Endothelial cell of umbilical vein (primary cell): Measurements from ENCODE around the gene SIRPD. TPM values are rescaled to one million over a fixed set of nuclear protein-coding genes. Genes with fewer than 3 reads are reported as not detected.
"Not testable (repeated sequence)": the region's sequence is repeated elsewhere in the genome, so short reads cannot be mapped to it uniquely, and the experiment has no call there.

Source experiments
- BruUV-seq: library from RNA; stranded (reverse); fragments of 400-500 nt; replicated peaks from 2 replicates; lab custom pipeline; 2021; lab: Mats Ljungman, UMichigan
- CTCF ChIA-PET: fragments of 300-600, 350-600 bp; sonication (Branson Sonifier 250); formaldehyde crosslinking; loops from one replicate; lab custom pipeline; 2021; ENCODE audit warnings: antibody characterized with exemption, inconsistent platforms; lab: Charles Lee
- POLR2A ChIA-PET: fragments of 300-600, 350-600 bp; sonication (Branson Sonifier 250); formaldehyde crosslinking; loops from one replicate; lab custom pipeline; 2021; ENCODE audit warnings: antibody characterized with exemption, inconsistent platforms; lab: Charles Lee
- DNase-seq: peaks from one replicate; pipeline ENCODE4 v3.0.0-alpha.2; 2011; ENCODE audit warnings: low read depth, low spot score
- FAIRE-seq: peaks from 2 replicates; lab custom pipeline; 2011; peaks lifted over from hg19 to GRCh38; lab: Jason Lieb, UNC
- H2AFZ ChIP-seq: 2 replicates; pipeline ENCODE4 v1.6.0; 2012; ENCODE audit warnings: low read depth, low read length, control low read depth, inconsistent platforms
- H3K27ac ChIP-seq: 2 replicates; pipeline ENCODE4 v1.5.1; 2011; ENCODE audit warnings: low read depth, mild to moderate bottlenecking, control low read depth, low read length, moderate library complexity; ENCODE audit not compliant: insufficient read depth
- H3K27me3 ChIP-seq, 2 experiments: 2 replicates each; pipeline versions ENCODE4 v1.6.0 to v1.6.1; 2011; ENCODE audit warnings: low read length in 2 of 2, mixed read lengths in 1 of 2; ENCODE audit not compliant: control insufficient read depth in 2 of 2, insufficient read depth in 2 of 2
- H3K36me3 ChIP-seq, 2 experiments: 2 replicates in 1 of 2; 3 replicates in 1 of 2; pipeline ENCODE4 v1.5.1; 2011; ENCODE audit warnings: low read length in 2 of 2, mild to moderate bottlenecking in 1 of 2, moderate library complexity in 1 of 2; ENCODE audit not compliant: control insufficient read depth in 2 of 2, insufficient read depth in 2 of 2; ENCODE audit errors: extremely low read depth in 1 of 2
- H3K4me1 ChIP-seq: 3 replicates; pipeline ENCODE4 v1.5.1; 2011; ENCODE audit warnings: mild to moderate bottlenecking, low read length; ENCODE audit not compliant: control insufficient read depth, insufficient read depth; ENCODE audit errors: extremely low read depth
- H3K4me2 ChIP-seq: 2 replicates; pipeline ENCODE4 v1.6.1; 2011; ENCODE audit warnings: low read length, control low read depth, mixed read lengths; ENCODE audit not compliant: insufficient read depth
- H3K4me3 ChIP-seq, 3 experiments: fragments of 200-600 bp in 1 of 3; sonication (generic), shearing (Covaris generic) in 1 of 3; replicated peaks in 1 of 3; 2 replicates each; pipeline ENCODE4 v1.5.1; 2011 to 2016; ENCODE audit warnings: control low read depth in 3 of 3, low read length in 3 of 3, mild to moderate bottlenecking in 2 of 3, inconsistent platforms in 1 of 3, low read depth in 1 of 3, moderate library complexity in 1 of 3; ENCODE audit not compliant: insufficient read depth in 1 of 3
- H3K79me2 ChIP-seq: 2 replicates; pipeline ENCODE4 v1.6.0; 2012; ENCODE audit warnings: low read length, inconsistent platforms; ENCODE audit not compliant: control insufficient read depth, insufficient read depth
- H3K9ac ChIP-seq: replicated peaks from 2 replicates; pipeline ENCODE3; 2011; ENCODE audit warnings: low read length, control low read depth; ENCODE audit not compliant: insufficient read depth; ENCODE audit errors: extremely low read depth
- H3K9me1 ChIP-seq: replicated peaks from 3 replicates; pipeline ENCODE4 v1.6.0; 2011; ENCODE audit warnings: mild to moderate bottlenecking, low read length; ENCODE audit not compliant: control insufficient read depth, insufficient read depth; ENCODE audit errors: extremely low read depth
- H3K9me3 ChIP-seq: replicated peaks from 2 replicates; pipeline ENCODE4 v1.5.1; 2012; ENCODE audit warnings: low read length, inconsistent platforms; ENCODE audit not compliant: control insufficient read depth, insufficient read depth
- H4K20me1 ChIP-seq: replicated peaks from 2 replicates; pipeline ENCODE3; 2011; ENCODE audit warnings: mild to moderate bottlenecking, low read length; ENCODE audit not compliant: control insufficient read depth, insufficient read depth; ENCODE audit errors: extremely low read depth
- EZH2 ChIP-seq: IDR thresholded peaks from 2 replicates; pipeline ENCODE4 v1.6.1; 2012; ENCODE audit warnings: borderline replicate concordance, low read depth, mild to moderate bottlenecking, moderate library complexity, low read length, inconsistent platforms; ENCODE audit not compliant: severe bottlenecking
- FOS ChIP-seq: IDR thresholded peaks from 2 replicates; pipeline ENCODE4 v1.6.1; 2011; ENCODE audit warnings: mild to moderate bottlenecking, low read length, moderate library complexity, borderline replicate concordance; ENCODE audit not compliant: insufficient read depth
- GATA2 ChIP-seq: IDR thresholded peaks from 2 replicates; pipeline ENCODE4 v1.7.0; 2011; ENCODE audit warnings: low read depth, mild to moderate bottlenecking, moderate library complexity, mixed read lengths, low read length; ENCODE audit not compliant: insufficient read length, insufficient read depth
- JUN ChIP-seq: IDR thresholded peaks from 2 replicates; pipeline ENCODE4 v1.6.1; 2011; ENCODE audit warnings: borderline replicate concordance, low read depth; ENCODE audit not compliant: insufficient read length, insufficient read depth
- MYC ChIP-seq: IDR thresholded peaks from one replicate; pipeline ENCODE4 v1.6.1; 2011; ENCODE audit warnings: mild to moderate bottlenecking, low read depth, low read length
- POLR2AphosphoS5 ChIP-seq: IDR thresholded peaks from 2 replicates; pipeline ENCODE4 v1.6.1; 2012; ENCODE audit warnings: low read depth, mild to moderate bottlenecking, control low read depth, low read length, moderate library complexity; ENCODE audit not compliant: insufficient read depth
- dilution Hi-C: fragments of 300-500 bp; cut with MboI; formaldehyde crosslinking; loops from one replicate; pipeline ENCODE4 v1.15.0; 2019; ENCODE audit warnings: low sequenced_read_pairs; ENCODE audit not compliant: extremely low pct_ligation_motif_present
- intact Hi-C: fragments of 100-400 bp; cut with micrococcal nuclease; formaldehyde crosslinking; loops from one replicate; pipeline ENCODE4 v1.10.0; 2022
- polyA plus RNA-seq, 4 experiments: library from polyadenylated mRNA; depleted of rRNA in 3 of 4; stranded (reverse) in 3 of 4; unstranded in 1 of 4; fragments of >200 nt; gene quantifications; 2 replicates each; pipeline versions ENCODE4 v1.2.1 to v1.2.3, GENCODE V29; 2011 to 2012; ENCODE audit warnings: missing spikeins in 1 of 4
- total RNA-seq: library from RNA; stranded (reverse); gene quantifications from 2 replicates; pipeline ENCODE4 v1.2.3, GENCODE V29; 2021
- TF ChIP-seq, protein P1 (sequence below): IDR thresholded peaks from 2 replicates; pipeline ENCODE4 v1.6.1; 2011; ENCODE audit not compliant: insufficient read depth, insufficient read length
- TF ChIP-seq, protein P2 (sequence below), 2 donors: IDR thresholded peaks; 1 replicate in 1 of 2; 2 replicates in 1 of 2; pipeline ENCODE4 v1.5.1; 2011; ENCODE audit warnings: low read length in 2 of 2, mild to moderate bottlenecking in 2 of 2, moderate library complexity in 2 of 2, control low read depth in 1 of 2, inconsistent platforms in 1 of 2, low read depth in 1 of 2; ENCODE audit not compliant: insufficient read depth in 1 of 2; ENCODE audit errors: extremely low read depth in 1 of 2

The SIRPD gene
- total and polyA plus RNA-seq, 2 donors (not counting 3 experiments of a cell fraction or from before 2014, with no cell fraction given): not detected

DNA sequence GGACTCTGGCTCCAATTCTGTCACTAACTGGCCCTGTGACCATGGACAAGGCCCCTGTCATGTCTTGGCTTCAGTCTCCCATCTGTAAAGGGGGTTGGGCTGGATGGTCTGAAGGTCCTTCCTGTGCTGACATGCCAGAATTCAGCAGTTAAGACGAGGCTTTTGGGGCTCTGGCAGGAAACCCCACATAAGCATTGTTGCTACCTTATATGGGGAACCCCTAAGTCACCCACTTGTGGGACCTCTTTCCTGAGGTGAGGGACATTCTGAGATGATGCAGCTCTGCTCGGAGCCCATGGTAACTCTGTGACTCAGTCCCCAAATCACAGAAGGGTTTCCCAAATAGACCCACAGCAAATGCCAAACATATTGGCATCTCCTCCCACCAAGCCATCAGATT, 19.8 kb upstream of the SIRPD start:
- H3K9ac ChIP-seq, H3K4me3 ChIP-seq, H3K4me1 ChIP-seq, BruUV-seq, POLR2A ChIA-PET, H3K36me3 ChIP-seq, CTCF ChIA-PET, H3K79me2 ChIP-seq, FAIRE-seq, DNase-seq, H3K4me2 ChIP-seq, dilution Hi-C loops, H3K9me3 ChIP-seq, H3K27ac ChIP-seq, intact Hi-C loops, H4K20me1 ChIP-seq, H3K9me1 ChIP-seq, H3K27me3 ChIP-seq, H2AFZ ChIP-seq: not testable (repeated sequence)

DNA sequence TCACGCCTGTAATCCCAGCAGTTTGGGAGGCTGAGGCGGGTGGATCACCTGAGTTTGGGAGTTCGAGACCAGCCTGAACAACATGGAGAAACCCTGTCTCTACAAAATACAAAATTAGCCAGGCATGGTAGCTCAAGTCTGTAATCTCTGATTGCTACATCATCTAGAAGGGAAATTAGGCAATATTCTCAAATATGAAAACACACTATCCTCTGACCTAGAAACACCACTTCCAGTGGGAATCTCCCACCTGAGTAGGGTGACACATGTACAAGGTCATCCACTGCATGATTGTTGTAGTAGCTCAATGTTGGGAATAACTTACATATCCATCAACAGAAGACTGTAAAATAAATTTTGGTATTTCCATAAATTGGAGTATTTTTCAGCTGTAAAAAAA, 19.1 kb upstream of the SIRPD start:
- no peak for TF ChIP-seq POLR2AphosphoS5
- TF ChIP-seq JUN: no peak
- TF ChIP-seq, protein P1, sequence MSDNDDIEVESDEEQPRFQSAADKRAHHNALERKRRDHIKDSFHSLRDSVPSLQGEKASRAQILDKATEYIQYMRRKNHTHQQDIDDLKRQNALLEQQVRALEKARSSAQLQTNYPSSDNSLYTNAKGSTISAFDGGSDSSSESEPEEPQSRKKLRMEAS: no peak
- TF ChIP-seq EZH2: no peak
- TF ChIP-seq GATA2: no peak
- TF ChIP-seq FOS: no peak
- TF ChIP-seq, protein P2, sequence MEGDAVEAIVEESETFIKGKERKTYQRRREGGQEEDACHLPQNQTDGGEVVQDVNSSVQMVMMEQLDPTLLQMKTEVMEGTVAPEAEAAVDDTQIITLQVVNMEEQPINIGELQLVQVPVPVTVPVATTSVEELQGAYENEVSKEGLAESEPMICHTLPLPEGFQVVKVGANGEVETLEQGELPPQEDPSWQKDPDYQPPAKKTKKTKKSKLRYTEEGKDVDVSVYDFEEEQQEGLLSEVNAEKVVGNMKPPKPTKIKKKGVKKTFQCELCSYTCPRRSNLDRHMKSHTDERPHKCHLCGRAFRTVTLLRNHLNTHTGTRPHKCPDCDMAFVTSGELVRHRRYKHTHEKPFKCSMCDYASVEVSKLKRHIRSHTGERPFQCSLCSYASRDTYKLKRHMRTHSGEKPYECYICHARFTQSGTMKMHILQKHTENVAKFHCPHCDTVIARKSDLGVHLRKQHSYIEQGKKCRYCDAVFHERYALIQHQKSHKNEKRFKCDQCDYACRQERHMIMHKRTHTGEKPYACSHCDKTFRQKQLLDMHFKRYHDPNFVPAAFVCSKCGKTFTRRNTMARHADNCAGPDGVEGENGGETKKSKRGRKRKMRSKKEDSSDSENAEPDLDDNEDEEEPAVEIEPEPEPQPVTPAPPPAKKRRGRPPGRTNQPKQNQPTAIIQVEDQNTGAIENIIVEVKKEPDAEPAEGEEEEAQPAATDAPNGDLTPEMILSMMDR (IDR thresholded peaks at IDR 0.05; ENCODE audit: extremely low read depth in 1 of 2, insufficient read depth in 1 of 2, low read depth in 1 of 2, low read length in 2 of 2): no peak
- TF ChIP-seq MYC: no peak
- DNase-seq (peak; percentile 0), FAIRE-seq (no peak)
- no peaks in the 10 kb centered on the region for H3K9me1 ChIP-seq
- H3K9ac ChIP-seq: no peak overlapping the region
- no peaks in the 10 kb centered on the region for H3K79me2 ChIP-seq
- dilution Hi-C loops (no loop called here), intact Hi-C loops (no loop called here)
- no peak overlapping the region for H3K27ac ChIP-seq
- H3K4me2 ChIP-seq: no peak overlapping the region
- H3K27me3 ChIP-seq: no peaks in the 10 kb centered on the region
- BruUV-seq: no TSS peak
- ChIA-PET CTCF (no interaction called here), POLR2A (no interaction called here)
- no peak overlapping the region for H2AFZ ChIP-seq
- no peaks in the 10 kb centered on the region for H3K36me3 ChIP-seq
- no peaks in the 10 kb centered on the region for H3K4me1 ChIP-seq
- H3K4me3 ChIP-seq: no peak overlapping the region
- H3K9me3 ChIP-seq: no peaks in the 10 kb centered on the region
- no peaks in the 10 kb centered on the region for H4K20me1 ChIP-seq

DNA sequence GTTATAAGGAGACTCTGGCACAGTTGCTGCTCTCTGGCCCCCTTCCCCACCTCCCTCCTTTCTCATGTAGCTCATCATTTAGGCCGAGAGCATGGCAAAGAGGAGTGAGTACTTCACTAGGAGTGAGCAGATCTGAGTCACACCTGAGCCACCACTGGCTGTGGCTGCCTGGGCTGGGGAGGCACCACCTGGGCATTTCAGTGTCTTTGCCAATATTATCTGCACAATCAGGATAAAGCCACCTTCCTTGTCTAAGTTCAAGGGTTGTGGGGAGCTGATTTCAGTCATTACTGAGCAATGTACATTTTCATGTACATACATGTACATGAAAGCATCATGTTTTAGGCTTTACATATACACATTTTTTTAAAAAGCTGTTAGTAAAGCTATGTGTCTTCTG, 18.5 kb upstream of the SIRPD start:
- not testable (repeated sequence) for H4K20me1 ChIP-seq, BruUV-seq

More for the DNA sequence above, 18.5 kb upstream of the SIRPD start:
- FAIRE-seq, H3K4me1 ChIP-seq, CTCF ChIA-PET, H3K27me3 ChIP-seq, H3K9me1 ChIP-seq, H3K9ac ChIP-seq, H3K27ac ChIP-seq, H2AFZ ChIP-seq, dilution Hi-C loops, POLR2A ChIA-PET, H3K79me2 ChIP-seq, intact Hi-C loops, H3K36me3 ChIP-seq, H3K9me3 ChIP-seq, H3K4me2 ChIP-seq, H3K4me3 ChIP-seq: not testable (repeated sequence)
- DNase-seq: peak; percentile 0
